GM19351 (cell line): ENCODE results near the gene RHOJ.

ENCODE experiments used
- ATAC-seq: cut with Tn5 transposase; IDR thresholded peaks from one replicate; pipeline ENCODE4 v1.9.1; 2021; ENCODE audit warnings: mild to moderate bottlenecking, moderate library complexity; ENCODE audit not compliant: unreplicated experiment

RHOJ gene

GRCh38 chr14:63205044-63205575, 867 bp downstream of the RHOJ start:
- ATAC-seq, result no peak

GRCh38 chr14:63205866-63206265, 1.6 kb downstream of the RHOJ start:
- no peak for ATAC-seq

- no peak for ATAC-seq
These were observed 4.9 kb downstream of the RHOJ start for GRCh38 chr14:63209160-63209559.

- no peak for ATAC-seq
These were observed 6.6 kb downstream of the RHOJ start for GRCh38 chr14:63210812-63211211.

- ATAC-seq, result no peak
These were observed 8.0 kb downstream of the RHOJ start for GRCh38 chr14:63212209-63212608.

GRCh38 chr14:63212776-63213500, 8.7 kb downstream of the RHOJ start:
- ATAC-seq, result no peak

- no peak for ATAC-seq
These were observed 10.4 kb downstream of the RHOJ start for GRCh38 chr14:63214417-63215196.

- ATAC-seq, result no peak
These were observed 16.3 kb downstream of the RHOJ start for GRCh38 chr14:63220526-63220925.

GRCh38 chr14:63223596-63223995, 19.4 kb downstream of the RHOJ start:
- ATAC-seq, result no peak

GRCh38 chr14:63224196-63224595, 20.0 kb downstream of the RHOJ start:
- no peak for ATAC-seq

- ATAC-seq, result no peak
These were observed 24.0 kb downstream of the RHOJ start for GRCh38 chr14:63228217-63228616.

GRCh38 chr14:63229330-63230059, 25.3 kb downstream of the RHOJ start:
- no peak for ATAC-seq

- no peak for ATAC-seq
These were observed 27.5 kb downstream of the RHOJ start for GRCh38 chr14:63231766-63232165.

GRCh38 chr14:63237791-63238190, 33.5 kb downstream of the RHOJ start:
- no peak for ATAC-seq

GRCh38 chr14:63240221-63240620, 36.0 kb downstream of the RHOJ start:
- ATAC-seq, result no peak

- ATAC-seq, result no peak
These were observed 36.9 kb downstream of the RHOJ start for GRCh38 chr14:63241096-63241495.

GRCh38 chr14:63243646-63244045, 39.4 kb downstream of the RHOJ start:
- ATAC-seq, result no peak

GRCh38 chr14:63245893-63246292, 41.6 kb downstream of the RHOJ start:
- ATAC-seq, result no peak

- no peak for ATAC-seq
These were observed 44.0 kb downstream of the RHOJ start for GRCh38 chr14:63248211-63248610.

- no peak for ATAC-seq
These were observed 44.8 kb downstream of the RHOJ start for GRCh38 chr14:63249092-63249491.

- no peak for ATAC-seq
These were observed 53.1 kb downstream of the RHOJ start for GRCh38 chr14:63257299-63257698.
